Keratinocyte (primary cell): ENCODE results near the gene MAPKBP1. TPM values are rescaled to one million over a fixed set of nuclear protein-coding genes. Genes with fewer than 3 reads are reported as not detected.

ENCODE experiments used
- DNase-seq: peaks from one replicate; pipeline ENCODE4 v3.0.0-alpha.2; 2011; ENCODE audit warnings: low read depth, missing footprints, low spot score
- FAIRE-seq: peaks from 2 replicates; lab custom pipeline; 2011; peaks lifted over from hg19 to GRCh38; lab: Jason Lieb, UNC
- H2AFZ ChIP-seq: 2 replicates; pipeline ENCODE4 v1.6.0; 2012; ENCODE audit warnings: low read length, control low read depth, inconsistent platforms; ENCODE audit not compliant: control insufficient read depth
- H3K27ac ChIP-seq: 2 replicates; pipeline ENCODE4 v1.5.1; 2011; ENCODE audit warnings: low read length; ENCODE audit not compliant: control insufficient read depth, insufficient read depth
- H3K27me3 ChIP-seq: 3 replicates; pipeline ENCODE4 v1.6.0; 2011; ENCODE audit warnings: low read length; ENCODE audit not compliant: control insufficient read depth, insufficient read depth; ENCODE audit errors: extremely low read depth
- H3K36me3 ChIP-seq, 2 experiments: 2 replicates in 1 of 2; 3 replicates in 1 of 2; pipeline ENCODE4 v1.5.1; 2011; ENCODE audit warnings: low read length in 2 of 2, mild to moderate bottlenecking in 1 of 2; ENCODE audit not compliant: control insufficient read depth in 2 of 2, insufficient read depth in 2 of 2; ENCODE audit errors: extremely low read depth in 1 of 2
- H3K4me1 ChIP-seq: 3 replicates; pipeline ENCODE4 v1.5.1; 2011; ENCODE audit warnings: low read length; ENCODE audit not compliant: control insufficient read depth, insufficient read depth; ENCODE audit errors: extremely low read depth
- H3K4me2 ChIP-seq: 3 replicates; pipeline ENCODE4 v1.6.0; 2011; ENCODE audit warnings: low read depth, low read length; ENCODE audit not compliant: control insufficient read depth, insufficient read depth; ENCODE audit errors: extremely low read depth
- H3K4me3 ChIP-seq, 3 experiments: fragments of 200-600 bp in 1 of 3; sonication (generic) in 1 of 3; 2 replicates in 2 of 3; 3 replicates in 1 of 3; pipeline ENCODE4 v1.5.1; 2011 to 2016; ENCODE audit warnings: low read length in 3 of 3, mild to moderate bottlenecking in 3 of 3, control low read depth in 2 of 3, inconsistent platforms in 1 of 3, low read depth in 1 of 3, mixed read lengths in 1 of 3, mixed run types in 1 of 3, moderate library complexity in 1 of 3; ENCODE audit not compliant: control insufficient read depth in 2 of 3, insufficient read depth in 2 of 3; ENCODE audit errors: extremely low read depth in 1 of 3
- H3K79me2 ChIP-seq: 2 replicates; pipeline ENCODE4 v1.6.0; 2012; ENCODE audit warnings: low read length; ENCODE audit not compliant: control insufficient read depth, insufficient read depth
- H3K9ac ChIP-seq: 3 replicates; pipeline ENCODE4 v1.6.0; 2011; ENCODE audit warnings: low read length; ENCODE audit not compliant: control insufficient read depth, insufficient read depth; ENCODE audit errors: extremely low read depth
- H3K9me1 ChIP-seq: 3 replicates; pipeline ENCODE4 v1.6.0; 2011; ENCODE audit warnings: low read length; ENCODE audit not compliant: control insufficient read depth, insufficient read depth; ENCODE audit errors: extremely low read depth
- H3K9me3 ChIP-seq: 2 replicates; pipeline ENCODE4 v1.5.1; 2012; ENCODE audit warnings: low read depth, low read length; ENCODE audit not compliant: control insufficient read depth
- H4K20me1 ChIP-seq: 3 replicates; pipeline ENCODE4 v1.6.0; 2011; ENCODE audit warnings: low read length; ENCODE audit not compliant: control insufficient read depth, insufficient read depth; ENCODE audit errors: extremely low read depth
- EZH2 ChIP-seq: IDR thresholded peaks from one replicate; pipeline ENCODE4 v1.6.1; 2012; ENCODE audit warnings: inconsistent platforms, mild to moderate bottlenecking, low read length, moderate library complexity
- dilution Hi-C: fragments of 300-500 bp; cut with MboI; formaldehyde crosslinking; loops from one replicate; pipeline ENCODE4 v1.7.0; 2020; ENCODE audit warnings: low sequenced_read_pairs; ENCODE audit not compliant: extremely low pct_ligation_motif_present
- polyA plus RNA-seq, 5 experiments: library from polyadenylated mRNA; depleted of rRNA in 3 of 5; stranded (reverse) in 3 of 5; stranded (forward) in 1 of 5; unstranded in 1 of 5; fragments of >200 nt; gene quantifications; 1 replicate in 1 of 5; 2 replicates in 3 of 5; 3 replicates in 1 of 5; pipeline versions ENCODE4 v1.2.1 to v1.2.3, GENCODE V29; 2011 to 2012; ENCODE audit warnings: missing spikeins in 2 of 5, low read depth in 1 of 5, low replicate concordance in 1 of 5
- TF ChIP-seq, protein P1 (sequence below), 3 experiments: IDR thresholded peaks in 1 of 3; conservative IDR thresholded peaks in 1 of 3; optimal IDR thresholded peaks in 1 of 3; 2 replicates in 2 of 3; 3 replicates in 1 of 3; pipeline versions ENCODE3 to v1.5.1; 2011; ENCODE audit warnings: low read length in 3 of 3, mild to moderate bottlenecking in 3 of 3, moderate library complexity in 2 of 3, control low read depth in 1 of 3, inconsistent platforms in 1 of 3; ENCODE audit not compliant: insufficient read depth in 2 of 3; ENCODE audit errors: extremely low read depth in 1 of 3

Gene MAPKBP1
- polyA plus RNA-seq, 1 donor (not counting 4 experiments of a cell fraction or from before 2014, with no cell fraction given), result 18.3 TPM

DNA sequence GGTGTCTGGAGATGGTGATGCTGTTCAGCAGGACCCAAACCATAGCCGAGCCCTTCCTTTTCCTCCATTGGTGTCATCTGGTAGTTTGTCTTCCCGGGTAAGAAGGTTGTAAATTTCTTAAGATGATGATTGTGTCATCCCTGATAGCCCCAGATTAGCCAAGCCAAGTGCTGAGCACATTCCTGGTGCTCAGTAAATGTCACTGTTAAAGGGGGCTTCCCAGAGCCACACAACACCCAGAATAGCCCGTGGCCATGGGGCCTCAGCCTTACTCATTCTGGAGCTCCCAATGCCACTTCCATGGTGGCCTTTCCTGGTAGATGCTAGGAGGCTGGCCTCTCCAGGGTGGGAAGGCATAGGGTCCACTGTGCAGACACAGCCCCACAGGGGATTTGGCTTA lies 59.8 kb downstream of the MAPKBP1 start:
- Histone ChIP-seq H3K36me3 (peaks cover 0 to 10% of the 10 kb centered on the region in 2 experiments), H3K4me2 (no peak overlapping the region), H3K4me3 (no peak overlapping the region), H3K27ac (no peak overlapping the region), H2AFZ (no peak overlapping the region), H3K4me1 (peaks cover 60% of the 10 kb centered on the region), H3K27me3 (no peaks in the 10 kb centered on the region), H3K9me1 (no peaks in the 10 kb centered on the region), H3K9me3 (no peaks in the 10 kb centered on the region), H3K9ac (no peak overlapping the region), H4K20me1 (no peaks in the 10 kb centered on the region), H3K79me2 (peaks cover 5% of the 10 kb centered on the region)
- dilution Hi-C loops, result no loop called here
- no peak for TF ChIP-seq EZH2
- TF ChIP-seq, protein P1, sequence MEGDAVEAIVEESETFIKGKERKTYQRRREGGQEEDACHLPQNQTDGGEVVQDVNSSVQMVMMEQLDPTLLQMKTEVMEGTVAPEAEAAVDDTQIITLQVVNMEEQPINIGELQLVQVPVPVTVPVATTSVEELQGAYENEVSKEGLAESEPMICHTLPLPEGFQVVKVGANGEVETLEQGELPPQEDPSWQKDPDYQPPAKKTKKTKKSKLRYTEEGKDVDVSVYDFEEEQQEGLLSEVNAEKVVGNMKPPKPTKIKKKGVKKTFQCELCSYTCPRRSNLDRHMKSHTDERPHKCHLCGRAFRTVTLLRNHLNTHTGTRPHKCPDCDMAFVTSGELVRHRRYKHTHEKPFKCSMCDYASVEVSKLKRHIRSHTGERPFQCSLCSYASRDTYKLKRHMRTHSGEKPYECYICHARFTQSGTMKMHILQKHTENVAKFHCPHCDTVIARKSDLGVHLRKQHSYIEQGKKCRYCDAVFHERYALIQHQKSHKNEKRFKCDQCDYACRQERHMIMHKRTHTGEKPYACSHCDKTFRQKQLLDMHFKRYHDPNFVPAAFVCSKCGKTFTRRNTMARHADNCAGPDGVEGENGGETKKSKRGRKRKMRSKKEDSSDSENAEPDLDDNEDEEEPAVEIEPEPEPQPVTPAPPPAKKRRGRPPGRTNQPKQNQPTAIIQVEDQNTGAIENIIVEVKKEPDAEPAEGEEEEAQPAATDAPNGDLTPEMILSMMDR (optimal IDR thresholded peaks at IDR 0.05 in 1 of 3, IDR thresholded peaks at IDR 0.05 in 1 of 3, conservative IDR thresholded peaks at IDR 0.05 in 1 of 3; ENCODE audit: extremely low read depth in 1 of 3, insufficient read depth in 2 of 3, low read length in 3 of 3), result no peak
- FAIRE-seq, result no peak
- no peak for DNase-seq

DNA sequence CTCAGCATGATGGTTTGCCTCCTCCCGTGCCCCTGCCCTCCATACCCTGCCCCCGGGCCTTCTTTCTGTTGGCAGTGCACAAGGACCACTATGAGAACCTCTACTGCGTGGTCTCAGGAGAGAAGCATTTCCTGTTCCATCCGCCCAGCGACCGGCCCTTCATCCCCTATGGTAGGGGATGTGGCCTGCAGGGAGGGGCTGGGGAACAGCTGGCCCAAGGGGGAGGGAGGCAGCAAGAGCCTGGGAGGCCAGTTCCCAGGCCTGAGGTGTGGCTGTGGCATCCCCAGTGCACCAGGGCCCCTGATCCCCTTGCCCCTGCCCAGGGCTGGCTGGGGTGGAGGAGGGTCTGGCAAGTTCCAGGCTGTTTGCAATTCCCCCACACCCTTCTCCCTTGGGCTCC lies 61.8 kb downstream of the MAPKBP1 start:
- dilution Hi-C loops, result no loop called here
- TF ChIP-seq EZH2, result no peak
- TF ChIP-seq, protein P1 (optimal IDR thresholded peaks at IDR 0.05 in 1 of 3, IDR thresholded peaks at IDR 0.05 in 1 of 3, conservative IDR thresholded peaks at IDR 0.05 in 1 of 3; ENCODE audit: extremely low read depth in 1 of 3, insufficient read depth in 2 of 3, low read length in 3 of 3), result no peak
- peaks cover 53% of the 10 kb centered on the region for H3K4me1 ChIP-seq

More for the DNA sequence above, 61.8 kb downstream of the MAPKBP1 start:
- H4K20me1 ChIP-seq, result no peaks in the 10 kb centered on the region
- no peak overlapping the region for H3K9ac ChIP-seq
- no peaks in the 10 kb centered on the region for H3K27me3 ChIP-seq
- no peaks in the 10 kb centered on the region for H3K9me1 ChIP-seq
- FAIRE-seq (no peak), DNase-seq (no peak)
- H3K27ac ChIP-seq, result no peak overlapping the region
- H3K4me3 ChIP-seq, result no peak overlapping the region
- H2AFZ ChIP-seq, result no peak overlapping the region
- H3K4me2 ChIP-seq, result no peak overlapping the region
- H3K79me2 ChIP-seq, result peaks cover 5% of the 10 kb centered on the region
- peaks cover 2 to 13% of the 10 kb centered on the region in 2 experiments for H3K36me3 ChIP-seq
- H3K9me3 ChIP-seq, result no peaks in the 10 kb centered on the region
